ENCODE data around the gene LIPE.

Gene LIPE

GRCh38 chr19:42445948-42446347 is 18.8 kb upstream of the LIPE start:
- DNase-seq = no peak

DNA sequence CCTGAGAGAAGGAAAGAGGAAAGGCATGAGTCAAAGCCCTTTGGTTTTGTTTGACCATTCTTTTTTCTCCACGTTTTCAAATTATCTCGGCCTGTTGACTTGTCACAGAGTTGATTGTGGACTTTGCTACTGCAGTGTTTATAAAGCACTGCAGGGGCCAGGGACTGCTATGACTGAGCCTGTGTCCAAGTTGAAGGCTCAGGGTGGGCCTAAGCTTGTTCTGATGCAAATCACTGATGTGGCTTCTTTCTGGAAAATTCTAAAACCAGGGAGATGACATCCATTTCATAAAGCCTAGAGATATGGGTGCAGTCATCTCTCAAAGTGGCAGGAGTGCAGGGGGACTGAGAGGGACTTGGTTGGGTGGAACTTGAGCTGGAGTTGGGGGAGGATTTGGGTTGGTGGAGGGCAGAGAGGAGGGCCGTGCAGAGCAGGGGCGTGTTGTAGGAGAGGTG is 16.8 kb upstream of the LIPE start:
- DNase-seq = no peak

DNA sequence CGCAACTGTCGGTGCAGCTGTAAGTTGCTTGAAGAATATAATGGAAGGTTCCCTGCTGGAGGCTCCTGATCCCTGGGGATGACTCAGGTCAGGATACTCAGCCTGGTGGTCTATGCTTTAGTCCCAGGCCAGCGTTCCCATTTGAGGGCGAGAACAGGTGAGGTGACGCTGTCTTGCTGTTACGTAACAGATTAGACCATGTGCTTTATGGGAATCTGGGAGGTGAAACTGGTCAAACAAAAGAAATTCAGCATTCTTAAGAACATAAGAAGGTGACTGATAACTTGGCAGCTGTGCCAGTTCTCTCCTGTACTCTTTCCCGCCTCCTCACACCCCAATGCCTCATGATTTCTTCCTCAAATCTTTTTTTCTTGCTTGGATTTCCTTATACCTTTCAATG is 15.6 kb upstream of the LIPE start, which contains the start of gene CXCL17:
CXCL17 (minus strand) TSS at position 114 of the 400 bp plus-strand sequence. CDS start 114 bp downstream, outside the sequence.
- no peak for DNase-seq

DNA sequence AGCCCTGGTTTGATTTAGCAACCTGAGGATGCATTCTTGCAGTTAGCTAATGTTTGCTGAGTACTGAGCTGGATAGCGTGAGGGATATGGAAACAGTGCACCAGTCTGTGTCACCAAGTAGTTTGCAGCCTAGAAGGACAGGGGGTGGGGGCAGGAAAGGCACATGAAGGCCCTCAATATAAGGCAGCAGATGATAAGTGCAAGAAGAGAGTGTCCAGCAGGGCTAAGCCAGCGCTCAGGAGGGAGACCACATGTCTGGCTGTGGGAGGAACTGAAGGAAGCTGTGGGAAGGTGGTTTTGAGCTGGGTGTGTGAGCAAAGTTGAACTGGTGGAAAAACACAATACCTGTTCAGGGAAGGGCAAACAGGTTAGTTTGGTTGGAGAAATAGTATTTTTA is 13.9 kb upstream of the LIPE start:
- no peak for DNase-seq

GRCh38 chr19:42440357-42441048 is 13.3 kb upstream of the LIPE start:
- peak in 1 of 2 experiments; percentile 51 for DNase-seq

GRCh38 chr19:42436006-42436405 is 8.8 kb upstream of the LIPE start:
- no peak for DNase-seq

GRCh38 chr19:42435316-42435715 is 8.1 kb upstream of the LIPE start:
- DNase-seq = no peak

GRCh38 chr19:42433503-42434260 is 6.5 kb upstream of the LIPE start:
- DNase-seq = peak in 1 of 2 experiments; percentile 32

- DNase-seq = no peak
These were observed 4.3 kb upstream of the LIPE start for GRCh38 chr19:42431486-42431885.

GRCh38 chr19:42428676-42429075 is 1.5 kb upstream of the LIPE start:
- no peak for DNase-seq

- DNase-seq = no peak
These were observed 545 bp downstream of the LIPE start for GRCh38 chr19:42426643-42427042.

DNA sequence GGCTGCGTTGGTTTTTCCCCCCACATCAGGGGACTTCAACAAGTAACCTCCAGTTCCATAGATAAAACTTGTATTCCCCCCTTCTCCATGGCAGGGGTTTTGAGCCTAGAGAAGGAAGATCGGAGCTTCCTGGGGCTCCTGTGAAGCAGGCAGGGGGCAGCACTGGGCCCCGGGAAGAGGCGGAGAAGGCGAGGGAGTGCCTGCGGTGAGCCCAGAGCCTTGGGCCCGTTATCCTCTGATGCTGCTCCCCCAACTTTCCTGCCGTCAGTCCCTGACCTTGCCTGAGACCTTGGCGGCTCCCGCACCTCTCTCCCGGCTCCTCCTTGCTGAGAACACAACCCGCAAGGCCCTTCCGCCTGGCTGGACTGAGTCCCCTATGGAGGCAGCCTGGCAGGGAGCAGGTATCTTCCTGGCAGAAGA is 2.5 kb downstream of the LIPE start:
- DNase-seq = no peak

DNA sequence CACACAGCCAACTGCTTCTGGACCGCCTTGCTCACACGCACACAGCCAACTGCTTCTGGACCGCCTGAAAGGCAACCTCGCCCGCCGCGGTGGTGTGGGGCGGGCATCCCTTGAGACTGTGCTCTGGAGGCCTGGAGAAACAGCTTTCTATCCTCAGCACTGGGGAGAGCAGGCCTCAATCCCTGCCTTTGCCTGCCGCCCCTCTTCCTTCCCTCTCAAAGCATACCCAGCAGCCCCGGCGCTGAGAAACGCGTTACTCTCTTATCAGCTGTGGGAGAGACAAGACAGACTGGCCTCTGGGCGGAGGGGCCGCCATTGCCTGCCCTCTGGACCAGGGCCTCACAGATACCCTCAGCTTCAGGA is 2.9 kb downstream of the LIPE start:
- no peak for DNase-seq

DNA sequence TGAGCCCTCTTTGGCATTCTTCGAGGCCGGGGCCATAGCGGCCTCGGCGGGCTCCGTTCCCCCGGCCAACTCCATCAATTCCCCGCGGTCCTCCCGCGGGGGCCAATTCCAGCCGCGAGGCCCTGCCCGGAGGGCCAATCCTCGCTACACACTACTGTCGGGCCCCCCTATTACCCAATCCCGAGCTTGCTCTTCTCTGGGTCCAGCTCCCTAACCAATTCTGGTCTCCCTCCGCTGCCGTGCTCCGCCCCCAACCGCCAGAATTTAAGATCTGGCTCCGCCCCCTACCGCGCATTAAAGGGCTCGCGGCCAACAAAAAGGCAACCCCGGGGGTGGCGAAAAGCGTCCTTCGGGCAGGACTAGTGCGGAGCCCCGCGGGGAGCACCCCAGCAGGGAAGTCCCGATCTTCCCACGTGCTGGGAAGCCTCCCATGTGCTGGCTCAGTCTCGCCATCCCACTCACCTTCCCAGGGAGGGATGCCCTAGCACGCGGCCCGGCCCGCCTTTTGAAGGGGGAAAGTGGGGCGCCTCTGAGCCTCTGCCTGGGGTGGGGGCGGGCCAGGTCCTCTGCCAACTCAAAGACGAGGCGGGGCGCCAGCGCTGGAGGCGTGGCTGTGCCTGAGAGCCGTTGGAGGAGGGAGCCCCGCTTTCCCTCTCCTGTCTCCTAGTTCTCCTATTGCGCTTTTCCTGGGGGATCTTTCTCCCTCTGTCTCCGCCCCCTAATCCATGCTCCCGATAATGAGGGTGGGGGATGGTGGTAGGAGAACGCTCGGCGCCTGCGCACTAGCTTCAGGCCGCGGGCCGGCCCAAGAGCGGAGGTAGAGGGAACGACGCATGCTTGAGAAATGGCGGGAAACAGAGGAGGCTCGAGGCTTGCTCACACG is 3.5 kb downstream of the LIPE start:
- DNase-seq = peak; percentile 54 to 74

DNA sequence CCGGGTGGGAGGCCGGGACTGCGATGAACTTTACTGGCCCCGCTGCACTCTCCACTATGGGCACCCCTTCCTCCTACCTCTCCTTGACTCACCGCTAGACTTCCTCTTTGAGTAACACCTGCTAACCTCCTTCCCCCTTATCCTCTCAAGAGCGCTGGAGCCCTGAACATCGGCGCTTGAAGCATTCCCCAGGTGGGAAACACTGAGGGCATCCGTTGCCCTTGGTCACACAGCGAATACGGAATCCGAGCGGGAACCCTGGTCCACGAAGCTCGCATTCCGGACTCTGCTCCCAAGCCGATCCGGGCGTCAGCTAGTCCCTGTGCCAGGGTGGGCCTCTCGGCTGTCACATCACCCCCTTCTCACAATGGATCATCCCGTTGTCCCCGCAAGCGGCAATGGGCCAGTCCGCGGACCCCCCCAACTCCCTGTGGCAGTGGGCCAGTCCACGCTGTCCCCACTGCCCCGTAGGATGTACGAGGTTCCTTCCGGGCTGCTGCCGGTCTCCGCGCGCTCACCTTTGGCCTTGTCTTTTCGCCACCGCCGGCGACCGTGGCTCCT is 4.2 kb downstream of the LIPE start:
- DNase-seq = no peak

- no peak for DNase-seq
These were observed 4.9 kb downstream of the LIPE start for GRCh38 chr19:42422092-42422900.

DNA sequence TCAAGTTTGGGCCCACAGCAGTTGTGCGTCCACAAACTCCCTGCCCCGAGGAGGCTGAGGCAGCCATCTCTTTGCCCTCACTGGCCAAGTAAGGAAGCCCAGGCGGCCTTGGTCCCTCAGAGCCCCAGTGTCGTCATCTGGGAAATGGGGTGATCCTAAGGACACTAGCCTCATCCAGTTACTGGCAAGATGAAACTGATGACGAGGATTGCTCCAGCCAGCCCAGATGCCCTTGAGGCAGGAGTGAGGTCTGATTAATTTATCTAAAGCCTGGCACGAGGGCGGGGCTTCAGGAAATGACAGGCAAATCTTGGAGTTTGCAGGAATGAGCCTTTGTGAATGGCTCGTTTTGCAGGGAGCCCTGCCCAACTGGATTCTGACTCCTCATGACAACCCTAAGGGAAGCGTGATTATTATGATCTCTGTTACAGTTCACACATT is 5.6 kb downstream of the LIPE start:
- no peak for DNase-seq

DNA sequence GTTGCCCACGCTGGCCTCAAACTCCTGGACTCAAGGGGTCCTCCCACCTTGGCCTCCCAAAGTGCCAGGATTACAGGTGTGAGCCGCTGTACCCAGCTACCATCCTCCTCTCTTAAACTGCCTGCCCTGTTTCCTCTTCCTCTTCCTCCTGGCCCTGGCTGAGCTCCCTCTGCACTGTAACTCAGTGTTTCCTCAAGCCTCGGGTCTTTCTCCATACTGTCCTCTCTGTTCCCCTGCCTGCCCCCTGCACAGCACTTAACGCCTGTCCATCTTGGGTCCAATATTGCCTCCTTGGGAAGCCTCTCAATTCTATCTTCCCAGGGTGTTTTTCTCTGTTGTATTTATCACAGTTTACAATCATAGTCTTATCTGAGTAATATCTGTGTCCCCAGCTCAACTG is 6.1 kb downstream of the LIPE start:
- no peak for DNase-seq

DNA sequence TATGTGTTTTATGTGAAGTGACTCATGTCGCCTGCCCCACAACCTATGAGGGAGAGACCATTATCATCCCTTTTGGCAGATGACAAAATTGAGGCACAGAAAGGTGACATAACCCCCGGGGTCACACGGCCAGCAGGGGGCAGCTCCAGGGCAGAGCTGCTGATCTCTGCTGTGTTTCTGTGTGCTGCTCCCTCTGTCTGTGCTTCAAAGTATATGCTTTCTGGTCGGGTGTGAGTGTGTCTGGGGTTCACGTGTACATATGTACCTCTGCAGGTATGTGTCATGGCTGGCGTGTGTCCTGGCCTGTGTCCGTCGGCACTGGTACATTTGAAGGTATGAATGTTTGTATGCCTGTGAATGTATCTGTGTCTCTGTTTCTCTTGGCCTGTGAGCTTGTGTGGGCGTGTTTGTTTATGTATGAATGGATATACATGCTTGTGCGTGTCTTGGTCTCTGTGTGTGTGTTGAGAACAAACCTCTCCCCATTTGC is 7.1 kb downstream of the LIPE start:
- DNase-seq = peak in 1 of 2 experiments; percentile 37

GRCh38 chr19:42419309-42419708 is 7.9 kb downstream of the LIPE start:
- DNase-seq = no peak

GRCh38 chr19:42412661-42413076 is 14.5 kb downstream of the LIPE start:
- DNase-seq = no peak

GRCh38 chr19:42412227-42412626 is 15.0 kb downstream of the LIPE start:
- no peak for DNase-seq
